ENCODE data around the gene MIDN. TPM values are rescaled to one million over a fixed set of nuclear protein-coding genes. Genes with fewer than 3 reads are reported as not detected.

The MIDN gene
- total RNA-seq, 2 experiments from 2014 or later, result 75.2 to 80.7 TPM

DNA sequence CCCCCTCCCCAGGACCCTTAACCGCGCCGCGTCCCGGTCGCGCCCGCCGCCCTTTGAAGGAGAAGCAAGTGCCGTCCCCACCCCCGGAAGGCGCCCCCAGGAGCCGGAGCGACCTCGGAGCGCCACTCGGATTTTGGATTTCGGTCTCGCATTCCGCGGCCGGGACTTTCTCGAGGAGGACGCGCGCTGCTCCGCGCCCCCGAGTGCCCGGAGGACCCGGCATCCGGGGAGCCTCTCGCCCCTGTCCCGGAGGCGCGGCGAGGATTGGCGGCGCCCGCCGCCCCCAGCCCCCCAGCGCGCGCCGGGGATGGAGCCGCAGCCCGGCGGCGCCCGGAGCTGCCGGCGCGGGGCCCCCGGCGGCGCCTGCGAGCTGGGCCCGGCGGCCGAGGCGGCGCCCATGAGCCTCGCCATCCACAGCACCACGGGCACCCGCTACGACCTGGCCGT, 1.6 kb downstream of the MIDN start:
- no peaks in the 10 kb centered on the region for H3K9me3 Mint-ChIP-seq
- POLR2A ChIA-PET, result interaction anchor here (1.0 kb wide), 3 partner anchors 10 to 17 kb away, joined by 3 to 8 read pairs (median 3); no protein-coding TSS in a partner anchor
- peaks cover 10% of the 10 kb centered on the region for H3K36me3 Mint-ChIP-seq
- H3K4me1 Mint-ChIP-seq, result peaks cover 10% of the 10 kb centered on the region
- peak overlapping the region; percentile 82 for H3K27ac Mint-ChIP-seq
- H3K27me3 Mint-ChIP-seq, result no peaks in the 10 kb centered on the region
- ATAC-seq (ENCODE audit: low read depth), result no peak
- H3K4me3 Mint-ChIP-seq, result peak overlapping the region; percentile 82
- no peak for DNase-seq

GRCh38 chr19:1250437-1251260, 2.3 kb downstream of the MIDN start:
- Mint-ChIP-seq H3K27ac (peak overlapping the region; percentile 98), H3K36me3 (peaks cover 10% of the 10 kb centered on the region), H3K9me3 (no peaks in the 10 kb centered on the region), H3K4me1 (peaks cover 10% of the 10 kb centered on the region), H3K27me3 (no peaks in the 10 kb centered on the region), H3K4me3 (peak overlapping the region; percentile 93)
- POLR2A ChIA-PET, result interaction anchor here (1.0 to 6.6 kb wide), 6 partner anchors 9 to 19 kb away, joined by 3 to 115 read pairs (median 18); partner anchors contain the start of gene CIRBP
- DNase-seq, result peak; percentile 72
- no peak for ATAC-seq (ENCODE audit: low read depth)

- H3K4me3 Mint-ChIP-seq, result peak overlapping the region; percentile 93
- POLR2A ChIA-PET, result interaction anchor here (3.2 to 6.6 kb wide), 3 partner anchors 10 to 18 kb away, joined by 27 to 115 read pairs (median 47); partner anchors contain the start of gene CIRBP
- ATAC-seq (ENCODE audit: low read depth) (no peak), DNase-seq (peak; percentile 76)
- no peaks in the 10 kb centered on the region for H3K9me3 Mint-ChIP-seq
- H3K27ac Mint-ChIP-seq, result peak overlapping the region; percentile 98
- no peaks in the 10 kb centered on the region for H3K27me3 Mint-ChIP-seq
- H3K36me3 Mint-ChIP-seq, result peaks cover 10% of the 10 kb centered on the region
- H3K4me1 Mint-ChIP-seq, result peaks cover 10% of the 10 kb centered on the region
Measured at GRCh38 chr19:1251330-1252220, 3.2 kb downstream of the MIDN start.

GRCh38 chr19:1252221-1252820, 3.9 kb downstream of the MIDN start:
- ATAC-seq (ENCODE audit: low read depth), result peak; percentile 5
- Mint-ChIP-seq H3K9me3 (no peaks in the 10 kb centered on the region), H3K36me3 (peaks cover 11% of the 10 kb centered on the region)

DNA sequence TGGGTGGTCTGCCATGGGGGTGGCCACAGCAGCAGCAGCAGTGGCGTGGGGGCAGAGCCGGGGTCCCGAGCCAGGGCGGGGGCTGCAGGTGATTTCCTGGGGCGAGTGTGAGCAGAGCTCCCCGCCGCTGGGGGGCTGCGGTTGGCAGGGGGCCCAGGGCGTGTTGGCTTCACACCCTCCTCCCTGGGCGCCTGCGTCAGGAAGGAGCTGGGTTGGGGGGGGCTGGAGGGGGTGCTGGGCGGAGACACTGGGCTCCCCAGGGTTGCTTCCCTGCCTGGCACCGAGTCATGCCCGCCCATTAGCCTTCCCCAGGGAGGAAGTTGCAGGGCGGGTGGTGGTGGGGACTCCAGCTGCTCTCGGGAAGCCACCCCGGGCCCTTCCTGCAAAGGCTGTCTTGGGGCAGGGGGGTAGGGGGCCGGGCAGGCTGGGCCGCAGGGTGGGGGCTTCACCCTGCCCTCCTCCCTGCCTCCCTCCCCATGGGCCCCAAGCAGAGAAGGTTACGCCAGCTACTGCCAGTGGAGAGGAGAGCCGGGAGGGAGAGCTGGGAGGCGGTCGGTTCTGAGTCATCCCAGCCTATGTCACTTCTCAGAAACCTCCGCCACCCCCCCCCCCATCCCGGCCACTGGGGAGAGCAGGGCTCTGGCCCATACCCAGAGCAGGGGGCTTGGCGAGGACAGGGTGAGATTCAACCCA, 4.6 kb downstream of the MIDN start:
- Mint-ChIP-seq H3K4me3 (peak overlapping the region; percentile 93), H3K9me3 (no peaks in the 10 kb centered on the region), H3K36me3 (peaks cover 16% of the 10 kb centered on the region), H3K27me3 (no peaks in the 10 kb centered on the region), H3K27ac (peak overlapping the region; percentile 85), H3K4me1 (peaks cover 16% of the 10 kb centered on the region)
- ATAC-seq (ENCODE audit: low read depth) (peak; percentile 20), DNase-seq (peak; percentile 78)
- POLR2A ChIA-PET, result interaction anchor here (0.5 to 6.6 kb wide), 15 partner anchors 8 to 600 kb away, joined by 3 to 115 read pairs (median 7); partner anchors contain the start of genes ARHGAP45, ATP5F1D, CIRBP and FAM174C

More at GRCh38 chr19:1252221-1252820, 3.9 kb downstream of the MIDN start:
- POLR2A ChIA-PET, result interaction anchor here (0.6 to 6.6 kb wide), 14 partner anchors 8 to 601 kb away, joined by 3 to 115 read pairs (median 7); partner anchors contain the start of genes ARHGAP45, ATP5F1D, CIRBP and FAM174C
- H3K27me3 Mint-ChIP-seq, result no peaks in the 10 kb centered on the region
- H3K27ac Mint-ChIP-seq, result peak overlapping the region; percentile 98
- peak overlapping the region; percentile 93 for H3K4me3 Mint-ChIP-seq
- peak; percentile 74 for DNase-seq
- H3K4me1 Mint-ChIP-seq, result peaks cover 10% of the 10 kb centered on the region

- ATAC-seq (ENCODE audit: low read depth) (no peak), DNase-seq (peak; percentile 71)
- Mint-ChIP-seq H3K4me3 (peak overlapping the region; percentile 93), H3K36me3 (peaks cover 16% of the 10 kb centered on the region), H3K27ac (peak overlapping the region; percentile 85), H3K9me3 (no peaks in the 10 kb centered on the region), H3K4me1 (peaks cover 19% of the 10 kb centered on the region), H3K27me3 (no peaks in the 10 kb centered on the region)
- POLR2A ChIA-PET, result interaction anchor here (0.5 to 6.6 kb wide), 13 partner anchors 8 to 288 kb away, joined by 3 to 115 read pairs (median 7); partner anchors contain the start of genes ARHGAP45, ATP5F1D, CIRBP and FAM174C
Measured at GRCh38 chr19:1253514-1254080, 5.2 kb downstream of the MIDN start.

DNA sequence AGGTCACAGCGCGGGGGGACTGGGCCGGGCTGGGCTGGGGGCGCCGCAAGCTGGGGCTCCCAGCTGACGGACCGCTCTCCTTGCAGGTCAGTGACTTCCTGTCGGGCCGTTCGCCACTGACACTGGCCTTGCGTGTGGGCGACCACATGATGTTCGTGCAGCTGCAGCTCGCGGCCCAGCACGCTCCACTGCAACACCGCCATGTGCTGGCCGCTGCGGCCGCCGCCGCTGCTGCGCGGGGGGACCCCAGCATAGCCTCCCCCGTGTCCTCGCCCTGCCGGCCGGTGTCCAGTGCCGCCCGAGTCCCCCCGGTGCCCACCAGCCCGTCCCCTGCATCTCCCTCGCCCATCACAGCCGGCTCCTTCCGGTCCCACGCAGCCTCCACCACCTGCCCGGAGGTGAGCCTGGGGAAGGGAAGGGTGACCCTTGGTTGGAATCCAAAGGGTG, 5.7 kb downstream of the MIDN start:
- POLR2A ChIA-PET, result interaction anchor here (1.0 to 6.6 kb wide), 4 partner anchors 7 to 15 kb away, joined by 4 to 115 read pairs (median 37); partner anchors contain the start of gene CIRBP
- Mint-ChIP-seq H3K9me3 (no peaks in the 10 kb centered on the region), H3K27ac (no peak overlapping the region), H3K4me1 (peaks cover 21% of the 10 kb centered on the region), H3K36me3 (peaks cover 17% of the 10 kb centered on the region), H3K27me3 (no peaks in the 10 kb centered on the region), H3K4me3 (no peak overlapping the region)
- ATAC-seq (ENCODE audit: low read depth) (no peak), DNase-seq (no peak)

- H3K4me3 Mint-ChIP-seq, result peak overlapping the region; percentile 28
- H3K36me3 Mint-ChIP-seq, result peaks cover 18% of the 10 kb centered on the region
- no peaks in the 10 kb centered on the region for H3K27me3 Mint-ChIP-seq
- H3K9me3 Mint-ChIP-seq, result no peaks in the 10 kb centered on the region
- ATAC-seq (ENCODE audit: low read depth) (no peak), DNase-seq (no peak)
- peak overlapping the region; percentile 61 for H3K27ac Mint-ChIP-seq
- H3K4me1 Mint-ChIP-seq, result peaks cover 25% of the 10 kb centered on the region
- POLR2A ChIA-PET, result interaction anchor here (1.0 to 6.6 kb wide), 5 partner anchors 7 to 15 kb away, joined by 4 to 115 read pairs (median 8); partner anchors contain the start of gene CIRBP
Measured at GRCh38 chr19:1254530-1255185, 6.3 kb downstream of the MIDN start.

- DNase-seq (no peak), ATAC-seq (ENCODE audit: low read depth) (no peak)
- Mint-ChIP-seq H3K36me3 (peaks cover 18% of the 10 kb centered on the region), H3K9me3 (no peaks in the 10 kb centered on the region), H3K27ac (peak overlapping the region; percentile 61), H3K4me1 (peaks cover 29% of the 10 kb centered on the region), H3K4me3 (peak overlapping the region; percentile 28), H3K27me3 (no peaks in the 10 kb centered on the region)
- POLR2A ChIA-PET, result interaction anchor here (0.7 to 6.6 kb wide), 4 partner anchors 10 to 18 kb away, joined by 4 to 115 read pairs (median 6); partner anchors contain the start of gene CIRBP
Measured at GRCh38 chr19:1255186-1256161, 7.1 kb downstream of the MIDN start.

GRCh38 chr19:1256646-1257474, 8.5 kb downstream of the MIDN start:
- no peak for DNase-seq
- Mint-ChIP-seq H3K36me3 (peaks cover 15% of the 10 kb centered on the region), H3K27ac (peak overlapping the region; percentile 68), H3K4me1 (peaks cover 35% of the 10 kb centered on the region), H3K4me3 (peak overlapping the region; percentile 30), H3K27me3 (no peaks in the 10 kb centered on the region), H3K9me3 (no peaks in the 10 kb centered on the region)
- POLR2A ChIA-PET, result interaction anchor here (6.6 kb wide), 1 partner anchor 12 kb away, joined by 115 read pairs; the partner anchor contains the start of gene CIRBP
- no peak for ATAC-seq (ENCODE audit: low read depth)
